Activated naive CD4-positive, alpha-beta T cell treated with anti-CD3 and anti-CD28 coated beads, Interleukin-2, amount 10 ng/mL, durations not matched to agents 7 days and 5 days (primary cell): ENCODE results near the gene ADAMTS8.

Experiments used
- CTCF ChIA-PET: fragments of 350-600 bp; sonication (Branson Sonifier 250); formaldehyde crosslinking; loops from one replicate; lab custom pipeline; 2021; ENCODE audit warnings: antibody characterized with exemption; lab: Charles Lee
- DNase-seq: peaks from one replicate; pipeline ENCODE4 v3.0.0-alpha.2; 2020
- H3K27ac Mint-ChIP-seq: one replicate; pipeline ENCODE4 v1.8.0; 2021; ENCODE audit warnings: mild to moderate bottlenecking, moderate library complexity, mixed read lengths
- H3K27me3 Mint-ChIP-seq: one replicate; pipeline ENCODE4 v1.8.0; 2021; ENCODE audit warnings: mild to moderate bottlenecking, mixed read lengths
- H3K36me3 Mint-ChIP-seq: one replicate; pipeline ENCODE4 v1.8.0; 2021; ENCODE audit warnings: mixed read lengths
- H3K4me1 Mint-ChIP-seq: one replicate; pipeline ENCODE4 v1.8.0; 2021; ENCODE audit warnings: mixed read lengths
- H3K4me3 Mint-ChIP-seq: one replicate; pipeline ENCODE4 v1.8.0; 2021; ENCODE audit warnings: mild to moderate bottlenecking, moderate library complexity, mixed read lengths
- H3K9me3 Mint-ChIP-seq: one replicate; pipeline ENCODE4 v1.8.0; 2021; ENCODE audit warnings: mixed read lengths

The ADAMTS8 gene

GRCh38 chr11:130424613-130425140 is 3.7 kb downstream of the ADAMTS8 start:
- Mint-ChIP-seq H3K36me3 (peaks cover 2% of the 10 kb centered on the region), H3K27me3 (peaks cover 88% of the 10 kb centered on the region)
- CTCF ChIA-PET = interaction anchor here (1.5 kb wide), 1 partner anchor 10 kb away, joined by 4 read pairs; no protein-coding TSS in a partner anchor

GRCh38 chr11:130423541-130424142 is 4.8 kb downstream of the ADAMTS8 start:
- H3K9me3 Mint-ChIP-seq = no peaks in the 10 kb centered on the region
- H3K36me3 Mint-ChIP-seq = peaks cover 2% of the 10 kb centered on the region
- no peak overlapping the region for H3K4me3 Mint-ChIP-seq
- peaks cover 7% of the 10 kb centered on the region for H3K4me1 Mint-ChIP-seq
- H3K27me3 Mint-ChIP-seq = peaks cover 77% of the 10 kb centered on the region
- DNase-seq = no peak
- CTCF ChIA-PET = interaction anchor here (0.7 to 1.5 kb wide), 2 partner anchors 11 to 439 kb away, joined by 3 to 4 read pairs; no protein-coding TSS in a partner anchor
- H3K27ac Mint-ChIP-seq = no peak overlapping the region

More at GRCh38 chr11:130424613-130425140, 3.7 kb downstream of the ADAMTS8 start:
- no peak for DNase-seq
- Mint-ChIP-seq H3K4me1 (peaks cover 12% of the 10 kb centered on the region), H3K9me3 (no peaks in the 10 kb centered on the region), H3K4me3 (no peak overlapping the region), H3K27ac (no peak overlapping the region)

- H3K4me1 Mint-ChIP-seq = peaks cover 5% of the 10 kb centered on the region
- H3K36me3 Mint-ChIP-seq = peaks cover 2% of the 10 kb centered on the region
- DNase-seq = no peak
- H3K27ac Mint-ChIP-seq = no peak overlapping the region
- CTCF ChIA-PET = interaction anchor here (0.5 kb wide), 1 partner anchor 186 kb away, joined by 3 read pairs; no protein-coding TSS in a partner anchor
- H3K4me3 Mint-ChIP-seq = no peak overlapping the region
- H3K9me3 Mint-ChIP-seq = no peaks in the 10 kb centered on the region
- H3K27me3 Mint-ChIP-seq = peaks cover 67% of the 10 kb centered on the region
Observed at GRCh38 chr11:130422251-130422995, 6.0 kb downstream of the ADAMTS8 start.

GRCh38 chr11:130421697-130422096 is 6.7 kb downstream of the ADAMTS8 start:
- Mint-ChIP-seq H3K4me3 (no peak overlapping the region), H3K4me1 (no peaks in the 10 kb centered on the region), H3K27ac (no peak overlapping the region), H3K27me3 (peaks cover 61% of the 10 kb centered on the region), H3K9me3 (no peaks in the 10 kb centered on the region), H3K36me3 (no peaks in the 10 kb centered on the region)
- CTCF ChIA-PET = no interaction called here
- DNase-seq = no peak

GRCh38 chr11:130421199-130421585 is 7.2 kb downstream of the ADAMTS8 start:
- Mint-ChIP-seq H3K4me1 (no peaks in the 10 kb centered on the region), H3K4me3 (no peak overlapping the region), H3K27ac (no peak overlapping the region), H3K27me3 (peaks cover 59% of the 10 kb centered on the region), H3K36me3 (no peaks in the 10 kb centered on the region), H3K9me3 (no peaks in the 10 kb centered on the region)
- CTCF ChIA-PET = no interaction called here
- DNase-seq = no peak

- Mint-ChIP-seq H3K27ac (no peak overlapping the region), H3K36me3 (no peaks in the 10 kb centered on the region), H3K9me3 (no peaks in the 10 kb centered on the region), H3K27me3 (peaks cover 53% of the 10 kb centered on the region), H3K4me1 (no peaks in the 10 kb centered on the region), H3K4me3 (no peak overlapping the region)
- CTCF ChIA-PET = no interaction called here
- DNase-seq = no peak
Observed at GRCh38 chr11:130420478-130421198, 7.8 kb downstream of the ADAMTS8 start.

- Mint-ChIP-seq H3K36me3 (no peaks in the 10 kb centered on the region), H3K27ac (no peak overlapping the region), H3K4me3 (no peak overlapping the region), H3K27me3 (peaks cover 43% of the 10 kb centered on the region), H3K9me3 (no peaks in the 10 kb centered on the region), H3K4me1 (no peaks in the 10 kb centered on the region)
- CTCF ChIA-PET = no interaction called here
- DNase-seq = no peak
Observed at GRCh38 chr11:130418756-130419155, 9.7 kb downstream of the ADAMTS8 start.

GRCh38 chr11:130418210-130418609 is 10.2 kb downstream of the ADAMTS8 start:
- Mint-ChIP-seq H3K27me3 (peaks cover 43% of the 10 kb centered on the region), H3K36me3 (no peaks in the 10 kb centered on the region), H3K9me3 (no peaks in the 10 kb centered on the region), H3K27ac (no peak overlapping the region), H3K4me3 (no peak overlapping the region), H3K4me1 (no peaks in the 10 kb centered on the region)
- CTCF ChIA-PET = no interaction called here
- DNase-seq = no peak

GRCh38 chr11:130416906-130417305 is 11.5 kb downstream of the ADAMTS8 start:
- no peak for DNase-seq
- no peaks in the 10 kb centered on the region for H3K4me1 Mint-ChIP-seq
- H3K4me3 Mint-ChIP-seq = no peak overlapping the region
- no peaks in the 10 kb centered on the region for H3K9me3 Mint-ChIP-seq
- no peaks in the 10 kb centered on the region for H3K36me3 Mint-ChIP-seq
- no peak overlapping the region for H3K27ac Mint-ChIP-seq
- H3K27me3 Mint-ChIP-seq = peaks cover 37% of the 10 kb centered on the region
- CTCF ChIA-PET = interaction anchor here (0.8 to 0.9 kb wide), 2 partner anchors 14 to 16 kb away, joined by 3 read pairs; no protein-coding TSS in a partner anchor

GRCh38 chr11:130416530-130416882 is 11.9 kb downstream of the ADAMTS8 start:
- H3K4me1 Mint-ChIP-seq = no peaks in the 10 kb centered on the region
- no peaks in the 10 kb centered on the region for H3K9me3 Mint-ChIP-seq
- no peak for DNase-seq
- CTCF ChIA-PET = interaction anchor here (0.9 kb wide), 1 partner anchor 14 kb away, joined by 3 read pairs; no protein-coding TSS in a partner anchor
- no peaks in the 10 kb centered on the region for H3K36me3 Mint-ChIP-seq
- H3K4me3 Mint-ChIP-seq = no peak overlapping the region
- H3K27ac Mint-ChIP-seq = no peak overlapping the region
- peaks cover 38% of the 10 kb centered on the region for H3K27me3 Mint-ChIP-seq

GRCh38 chr11:130415731-130416529 is 12.5 kb downstream of the ADAMTS8 start:
- Mint-ChIP-seq H3K9me3 (no peaks in the 10 kb centered on the region), H3K4me1 (no peaks in the 10 kb centered on the region), H3K36me3 (no peaks in the 10 kb centered on the region), H3K27me3 (peaks cover 38% of the 10 kb centered on the region), H3K27ac (no peak overlapping the region), H3K4me3 (no peak overlapping the region)
- CTCF ChIA-PET = interaction anchor here (1.0 kb wide), 1 partner anchor 446 kb away, joined by 3 read pairs; no protein-coding TSS in a partner anchor
- no peak for DNase-seq

GRCh38 chr11:130414107-130415080 is 14.0 kb downstream of the ADAMTS8 start:
- no peaks in the 10 kb centered on the region for H3K9me3 Mint-ChIP-seq
- CTCF ChIA-PET = interaction anchor here (1.0 kb wide), 1 partner anchor 448 kb away, joined by 3 read pairs; no protein-coding TSS in a partner anchor
- H3K27ac Mint-ChIP-seq = no peak overlapping the region
- no peak overlapping the region for H3K4me3 Mint-ChIP-seq
- DNase-seq = no peak
- H3K36me3 Mint-ChIP-seq = no peaks in the 10 kb centered on the region
- H3K27me3 Mint-ChIP-seq = peaks cover 36% of the 10 kb centered on the region
- H3K4me1 Mint-ChIP-seq = no peaks in the 10 kb centered on the region
